ENCODE measurements around the gene PPP1R13B. TPM values are rescaled to one million over a fixed set of nuclear protein-coding genes. Genes with fewer than 3 reads are reported as not detected.
A peak's percentile ranks its signal among the peaks of the same experiment; 100 is the strongest.

The PPP1R13B gene
- total and polyA plus RNA-seq, 12 donors, result 21.6 to 124 (median 75.5) TPM

- H3K9me3 ChIP-seq, result no peaks in the 10 kb centered on the region
- DNase-seq (no peak), ATAC-seq (peak in 1 of 8 donors; percentile 9)
- H3K36me3 ChIP-seq, result no peaks in the 10 kb centered on the region
- 74 to 75% methylated on average over 20 of the region's 20 CpGs for WGBS, 2 donors
- no peak overlapping the region for H3K4me3 ChIP-seq
- no peak for TF ChIP-seq CTCF (IDR thresholded peaks at IDR 0.05)
- intact Hi-C loops (cut with DNase I), result loop anchor here in 1 of 10 donors (5.0 kb wide), 1 partner anchor 35 kb away; the partner anchor contains the start of gene PPP1R13B
- H3K27ac ChIP-seq, result peak overlapping the region in 6 of 10 donors; percentile 74 to 93 (median 79)
- peaks cover 0 to 30% (median 0%) of the 10 kb centered on the region in 7 donors for H3K27me3 ChIP-seq
- H3K4me1 ChIP-seq, result peaks cover 29 to 52% (median 42%) of the 10 kb centered on the region in 9 donors
Measured at GRCh38 chr14:103882503-103883262, 35.3 kb upstream of the PPP1R13B start.

- Histone ChIP-seq H3K36me3 (no peaks in the 10 kb centered on the region), H3K9me3 (no peaks in the 10 kb centered on the region), H3K27ac (peak overlapping the region; percentile 26 to 93 (median 76)), H3K4me1 (peaks cover 29 to 46% (median 40%) of the 10 kb centered on the region in 9 donors), H3K4me3 (peak overlapping the region in 1 of 10 donors; percentile 10), H3K27me3 (peaks cover 0 to 30% (median 0%) of the 10 kb centered on the region in 7 donors)
- intact Hi-C loops (cut with DNase I), result loop anchor here in 1 of 10 donors (5.0 kb wide), 1 partner anchor 34 kb away; the partner anchor contains the start of gene PPP1R13B
- ATAC-seq, result peak; percentile 35 to 77 (median 66)
- TF ChIP-seq CTCF (IDR thresholded peaks at IDR 0.05), result peak in 3 of 9 donors; percentile 37 to 51 (median 41)
- 52 to 53% methylated on average over 28 to 31 of the region's 31 CpGs for WGBS, 2 donors
- peak; percentile 41 to 54 for DNase-seq
Measured at GRCh38 chr14:103881268-103882201, 34.2 kb upstream of the PPP1R13B start.

GRCh38 chr14:103880348-103881267 lies 33.2 kb upstream of the PPP1R13B start:
- peak overlapping the region; percentile 26 to 93 (median 76) for H3K27ac ChIP-seq
- TF ChIP-seq CTCF (IDR thresholded peaks at IDR 0.05), result no peak
- 25 to 28% methylated on average over 23 of the region's 23 CpGs for WGBS, 2 donors
- no peaks in the 10 kb centered on the region for H3K36me3 ChIP-seq
- DNase-seq (peak; percentile 70 to 86), ATAC-seq (peak; percentile 34 to 68 (median 58))
- H3K4me3 ChIP-seq, result peak overlapping the region in 7 of 10 donors; percentile 5 to 39 (median 26)
- H3K27me3 ChIP-seq, result peaks cover 0 to 30% (median 0%) of the 10 kb centered on the region in 7 donors
- no peaks in the 10 kb centered on the region for H3K9me3 ChIP-seq
- intact Hi-C loops (cut with DNase I), result loop anchor here in 1 of 10 donors (5.0 kb wide), 1 partner anchor 33 kb away; the partner anchor contains the start of gene PPP1R13B
- peaks cover 29 to 44% (median 40%) of the 10 kb centered on the region in 9 donors for H3K4me1 ChIP-seq
